Testis (tissue), 2 donors: ENCODE data around the gene VAMP8.

Source experiments
- CTCF ChIP-seq, 3 experiments: fragments of 450-650 bp in 2 of 3; fragments of 200-600 bp in 1 of 3; sonication (generic) in 1 of 3; IDR thresholded peaks; one replicate each; pipeline ENCODE4 v1.5.1; 2016 to 2019; ENCODE audit warnings: antibody characterized with exemption in 3 of 3, mild to moderate bottlenecking in 2 of 3, moderate library complexity in 1 of 3
- POLR2A ChIP-seq: fragments of 450-650 bp; IDR thresholded peaks from one replicate; pipeline ENCODE4 v1.6.1; 2017; ENCODE audit warnings: antibody characterized with exemption, mild to moderate bottlenecking, moderate library complexity

- TF ChIP-seq CTCF (IDR thresholded peaks at IDR 0.05) (no peak), POLR2A (no peak)
Measured at GRCh38 chr2:85615413-85615728, 38.0 kb downstream of the VAMP8 start.
